PFSK-1 (cell line): ENCODE results near the gene FURIN.

Experiments
- FOXP2 ChIP-seq: optimal IDR thresholded peaks from 2 replicates; pipeline ENCODE3; 2011; ENCODE audit warnings: borderline replicate concordance, control low read depth, inconsistent platforms; ENCODE audit not compliant: insufficient read depth; ENCODE audit errors: extremely low read length, extremely low read depth
- POLR2AphosphoS5 ChIP-seq: IDR thresholded peaks from 2 replicates; pipeline ENCODE4 v1.6.1; 2012; ENCODE audit warnings: low read depth, mild to moderate bottlenecking, control low read depth, low read length, moderate library complexity
- SIN3A ChIP-seq: IDR thresholded peaks from 2 replicates; pipeline ENCODE4 v1.6.1; 2012; ENCODE audit warnings: mild to moderate bottlenecking, low read length, moderate library complexity, borderline replicate concordance; ENCODE audit not compliant: insufficient read depth
- TAF1 ChIP-seq: IDR thresholded peaks from 2 replicates; pipeline ENCODE4 v1.6.1; 2012; ENCODE audit warnings: low read length, control low read depth, borderline replicate concordance; ENCODE audit not compliant: insufficient read depth
- TF ChIP-seq, protein P1 (sequence below), 2 experiments: IDR thresholded peaks; 2 replicates each; pipeline versions ENCODE4 v1.6.1 to v1.8.0; 2011 to 2012; ENCODE audit warnings: low read depth in 2 of 2, low read length in 2 of 2, control low read depth in 1 of 2, inconsistent platforms in 1 of 2, mild to moderate bottlenecking in 1 of 2, moderate library complexity in 1 of 2; ENCODE audit not compliant: insufficient read depth in 1 of 2

DNA sequence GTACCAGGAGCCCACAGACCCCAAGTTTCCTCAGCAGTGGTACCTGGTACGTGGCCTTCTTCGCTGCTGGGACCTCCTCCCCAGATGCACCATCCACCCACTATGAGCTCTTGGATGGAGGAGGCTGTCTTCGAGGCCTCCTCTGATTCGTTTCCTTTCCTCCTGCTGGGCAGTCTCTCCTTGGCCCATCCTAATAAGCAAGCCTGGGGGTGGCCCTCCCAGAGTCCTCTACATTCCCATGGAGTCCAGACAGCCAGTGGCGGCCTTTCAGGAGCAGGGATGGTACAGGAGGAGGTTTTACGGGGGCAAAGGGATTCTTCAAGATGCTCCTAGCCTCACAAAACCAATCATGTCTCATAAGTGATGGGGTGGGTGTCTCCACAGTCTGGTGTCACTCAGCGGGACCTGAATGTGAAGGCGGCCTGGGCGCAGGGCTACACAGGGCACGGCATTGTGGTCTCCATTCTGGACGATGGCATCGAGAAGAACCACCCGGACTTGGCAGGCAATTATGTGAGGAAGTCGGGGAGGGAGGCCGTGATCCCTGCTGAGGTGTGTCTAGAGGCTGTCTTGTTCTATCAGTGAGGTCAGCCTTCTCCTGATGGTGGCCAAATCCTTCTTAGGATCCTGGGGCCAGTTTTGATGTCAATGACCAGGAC lies 8.3 kb downstream of the FURIN start:
- TF ChIP-seq, protein P1, sequence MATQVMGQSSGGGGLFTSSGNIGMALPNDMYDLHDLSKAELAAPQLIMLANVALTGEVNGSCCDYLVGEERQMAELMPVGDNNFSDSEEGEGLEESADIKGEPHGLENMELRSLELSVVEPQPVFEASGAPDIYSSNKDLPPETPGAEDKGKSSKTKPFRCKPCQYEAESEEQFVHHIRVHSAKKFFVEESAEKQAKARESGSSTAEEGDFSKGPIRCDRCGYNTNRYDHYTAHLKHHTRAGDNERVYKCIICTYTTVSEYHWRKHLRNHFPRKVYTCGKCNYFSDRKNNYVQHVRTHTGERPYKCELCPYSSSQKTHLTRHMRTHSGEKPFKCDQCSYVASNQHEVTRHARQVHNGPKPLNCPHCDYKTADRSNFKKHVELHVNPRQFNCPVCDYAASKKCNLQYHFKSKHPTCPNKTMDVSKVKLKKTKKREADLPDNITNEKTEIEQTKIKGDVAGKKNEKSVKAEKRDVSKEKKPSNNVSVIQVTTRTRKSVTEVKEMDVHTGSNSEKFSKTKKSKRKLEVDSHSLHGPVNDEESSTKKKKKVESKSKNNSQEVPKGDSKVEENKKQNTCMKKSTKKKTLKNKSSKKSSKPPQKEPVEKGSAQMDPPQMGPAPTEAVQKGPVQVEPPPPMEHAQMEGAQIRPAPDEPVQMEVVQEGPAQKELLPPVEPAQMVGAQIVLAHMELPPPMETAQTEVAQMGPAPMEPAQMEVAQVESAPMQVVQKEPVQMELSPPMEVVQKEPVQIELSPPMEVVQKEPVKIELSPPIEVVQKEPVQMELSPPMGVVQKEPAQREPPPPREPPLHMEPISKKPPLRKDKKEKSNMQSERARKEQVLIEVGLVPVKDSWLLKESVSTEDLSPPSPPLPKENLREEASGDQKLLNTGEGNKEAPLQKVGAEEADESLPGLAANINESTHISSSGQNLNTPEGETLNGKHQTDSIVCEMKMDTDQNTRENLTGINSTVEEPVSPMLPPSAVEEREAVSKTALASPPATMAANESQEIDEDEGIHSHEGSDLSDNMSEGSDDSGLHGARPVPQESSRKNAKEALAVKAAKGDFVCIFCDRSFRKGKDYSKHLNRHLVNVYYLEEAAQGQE (IDR thresholded peaks at IDR 0.05; ENCODE audit: insufficient read depth in 1 of 2, low read depth in 2 of 2, low read length in 2 of 2) = no peak
- TF ChIP-seq POLR2AphosphoS5 (no peak), TAF1 (no peak), SIN3A (no peak), FOXP2 (no peak)
